ENCODE data around the gene GJB2.

GJB2 gene

DNA sequence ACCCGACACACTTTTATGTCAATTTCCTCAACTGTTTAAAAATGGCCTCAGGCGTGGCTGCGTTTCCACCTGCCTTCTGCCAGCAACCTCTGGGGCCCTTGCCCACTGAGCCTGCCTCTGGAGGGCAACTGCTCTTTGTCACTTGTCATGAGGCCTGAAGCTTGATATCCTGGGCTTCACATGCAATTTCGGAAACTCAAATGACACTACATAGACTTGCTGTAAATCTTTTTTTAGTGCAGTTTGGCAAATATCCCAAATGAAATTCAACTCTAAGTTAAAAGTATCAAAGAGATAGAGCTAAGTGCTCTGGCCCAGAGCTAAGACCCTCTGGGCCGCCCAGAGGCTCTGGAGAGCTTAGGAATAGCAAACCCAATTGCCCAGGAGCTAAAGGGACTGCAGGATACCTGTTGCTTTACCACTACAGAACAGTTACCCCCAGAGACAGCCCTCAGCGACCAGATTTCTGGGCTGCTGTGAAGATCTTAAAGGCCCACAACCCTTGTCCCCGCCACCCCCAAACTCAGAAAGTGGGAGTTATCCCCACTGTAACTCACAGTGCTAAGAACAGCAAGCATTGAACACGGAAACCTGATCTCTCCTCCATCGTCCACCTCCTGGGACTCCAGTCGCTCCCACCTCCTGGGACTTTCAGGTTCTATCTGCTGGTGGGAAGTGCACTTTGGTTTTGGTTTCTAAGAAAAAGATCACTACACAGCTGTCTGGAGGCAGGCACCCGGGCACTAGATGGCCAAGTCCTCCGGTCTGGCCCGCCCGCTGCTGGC lies 51.3 kb downstream of the GJB2 start:
- DNase-seq = no peak

DNA sequence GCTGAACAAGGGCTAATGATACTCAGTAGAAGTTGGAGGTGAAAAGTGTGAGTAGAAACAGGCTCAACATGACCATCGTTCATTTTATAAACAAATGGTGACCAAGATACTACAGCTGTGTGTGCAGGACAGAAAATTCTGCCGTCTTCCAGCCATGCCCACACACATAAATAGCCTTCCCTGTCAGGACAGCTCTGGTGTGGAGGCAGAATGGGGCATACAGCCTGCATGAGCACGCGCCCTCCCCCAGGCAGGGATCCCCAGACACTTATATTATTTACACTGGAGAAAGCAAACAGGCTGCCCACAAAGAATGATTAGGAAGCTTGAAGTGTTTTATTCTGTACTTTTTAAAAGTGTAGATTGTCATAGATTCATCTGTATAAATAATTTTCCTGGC lies 52.3 kb downstream of the GJB2 start:
- DNase-seq = no peak

DNA sequence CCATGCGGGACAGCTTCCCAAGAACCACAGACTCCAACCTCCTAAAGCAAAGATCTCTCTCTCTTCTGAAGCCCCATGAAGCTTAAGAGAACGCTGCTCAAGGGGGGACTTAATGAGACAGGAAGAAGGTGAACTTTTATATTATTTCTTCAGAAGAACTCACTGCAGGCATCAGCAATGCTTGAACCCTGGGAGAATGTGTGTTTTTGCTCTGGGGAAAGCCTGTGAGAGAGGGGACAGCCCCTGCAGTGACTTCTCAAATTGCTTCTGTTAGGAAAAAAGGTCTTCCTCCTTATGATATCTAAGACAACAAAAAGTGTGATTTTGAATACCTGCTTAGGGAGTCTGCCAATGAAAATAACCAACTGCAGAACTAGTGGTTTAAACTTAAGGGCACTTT lies 54.9 kb downstream of the GJB2 start:
- DNase-seq = no peak

All from fibroblast of skin of right quadriceps (primary cell).